HG02623 (cell line): ENCODE data around the gene CHRNB4.

Experiments
- ATAC-seq: cut with Tn5 transposase; IDR thresholded peaks from one replicate; pipeline ENCODE4 v1.9.1; 2021; ENCODE audit warnings: moderate library complexity; ENCODE audit not compliant: unreplicated experiment

Gene CHRNB4

GRCh38 chr15:78671626-78672211, 30.7 kb upstream of the CHRNB4 start:
- no peak for ATAC-seq

GRCh38 chr15:78668987-78669386, 28.0 kb upstream of the CHRNB4 start:
- no peak for ATAC-seq

GRCh38 chr15:78667578-78668236, 26.7 kb upstream of the CHRNB4 start:
- no peak for ATAC-seq

- ATAC-seq: no peak
Measured at GRCh38 chr15:78666010-78666409, 25.0 kb upstream of the CHRNB4 start.

- no peak for ATAC-seq
Measured at GRCh38 chr15:78663703-78664102, 22.7 kb upstream of the CHRNB4 start.

GRCh38 chr15:78662028-78662427, 21.0 kb upstream of the CHRNB4 start:
- ATAC-seq: no peak

GRCh38 chr15:78661001-78661400, 20.0 kb upstream of the CHRNB4 start:
- no peak for ATAC-seq

GRCh38 chr15:78660584-78660983, 19.6 kb upstream of the CHRNB4 start:
- no peak for ATAC-seq

GRCh38 chr15:78658823-78659222, 17.8 kb upstream of the CHRNB4 start:
- ATAC-seq: no peak

GRCh38 chr15:78654272-78654671, 13.3 kb upstream of the CHRNB4 start:
- no peak for ATAC-seq

GRCh38 chr15:78651930-78652615, 11.1 kb upstream of the CHRNB4 start:
- no peak for ATAC-seq

- no peak for ATAC-seq
Measured at GRCh38 chr15:78651007-78651406, 10.0 kb upstream of the CHRNB4 start.

GRCh38 chr15:78650022-78650421, 9.0 kb upstream of the CHRNB4 start:
- no peak for ATAC-seq

GRCh38 chr15:78645009-78645408, 4.0 kb upstream of the CHRNB4 start:
- no peak for ATAC-seq

- ATAC-seq: no peak
Measured at GRCh38 chr15:78642331-78642730, 1.3 kb upstream of the CHRNB4 start.

GRCh38 chr15:78641749-78642275, 802 bp upstream of the CHRNB4 start:
- ATAC-seq: no peak

GRCh38 chr15:78640527-78641101, 396 bp downstream of the CHRNB4 start:
- ATAC-seq: no peak

- no peak for ATAC-seq
Measured at GRCh38 chr15:78638658-78639314, 2.2 kb downstream of the CHRNB4 start.

GRCh38 chr15:78637776-78638435, 3.1 kb downstream of the CHRNB4 start:
- no peak for ATAC-seq

GRCh38 chr15:78636378-78636859, 4.6 kb downstream of the CHRNB4 start:
- ATAC-seq: no peak

GRCh38 chr15:78635346-78635745, 5.7 kb downstream of the CHRNB4 start:
- ATAC-seq: no peak
